GM12872 (cell line): Measurements from ENCODE around the gene SOX8.

Source experiments
- TF ChIP-seq, protein P1 (sequence below): IDR thresholded peaks from 3 replicates; pipeline ENCODE4 v1.5.1; 2011; ENCODE audit warnings: low read depth, mild to moderate bottlenecking, low read length, moderate library complexity; ENCODE audit not compliant: insufficient read depth

Gene SOX8

DNA sequence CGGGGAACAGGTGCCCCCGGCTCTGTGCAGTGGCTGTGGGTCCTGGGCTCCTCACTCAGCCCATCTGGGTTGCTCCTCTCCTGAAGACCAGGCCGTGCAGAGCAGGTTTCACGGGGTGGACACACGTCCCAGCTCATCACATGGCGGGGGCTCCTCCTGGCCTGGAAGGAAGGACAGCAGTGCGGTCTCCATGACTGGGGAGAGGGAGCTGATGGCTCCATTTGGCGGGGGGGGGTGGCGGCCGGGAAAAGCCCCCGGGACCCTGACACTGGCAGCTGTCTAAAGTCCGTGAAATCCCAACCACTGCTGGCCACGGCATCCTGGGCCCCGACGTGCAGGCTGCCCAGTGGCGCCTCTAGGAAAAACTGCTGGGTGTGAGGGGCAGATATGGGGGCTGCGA is 19.0 kb downstream of the SOX8 start:
- TF ChIP-seq, protein P1, sequence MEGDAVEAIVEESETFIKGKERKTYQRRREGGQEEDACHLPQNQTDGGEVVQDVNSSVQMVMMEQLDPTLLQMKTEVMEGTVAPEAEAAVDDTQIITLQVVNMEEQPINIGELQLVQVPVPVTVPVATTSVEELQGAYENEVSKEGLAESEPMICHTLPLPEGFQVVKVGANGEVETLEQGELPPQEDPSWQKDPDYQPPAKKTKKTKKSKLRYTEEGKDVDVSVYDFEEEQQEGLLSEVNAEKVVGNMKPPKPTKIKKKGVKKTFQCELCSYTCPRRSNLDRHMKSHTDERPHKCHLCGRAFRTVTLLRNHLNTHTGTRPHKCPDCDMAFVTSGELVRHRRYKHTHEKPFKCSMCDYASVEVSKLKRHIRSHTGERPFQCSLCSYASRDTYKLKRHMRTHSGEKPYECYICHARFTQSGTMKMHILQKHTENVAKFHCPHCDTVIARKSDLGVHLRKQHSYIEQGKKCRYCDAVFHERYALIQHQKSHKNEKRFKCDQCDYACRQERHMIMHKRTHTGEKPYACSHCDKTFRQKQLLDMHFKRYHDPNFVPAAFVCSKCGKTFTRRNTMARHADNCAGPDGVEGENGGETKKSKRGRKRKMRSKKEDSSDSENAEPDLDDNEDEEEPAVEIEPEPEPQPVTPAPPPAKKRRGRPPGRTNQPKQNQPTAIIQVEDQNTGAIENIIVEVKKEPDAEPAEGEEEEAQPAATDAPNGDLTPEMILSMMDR: no peak

DNA sequence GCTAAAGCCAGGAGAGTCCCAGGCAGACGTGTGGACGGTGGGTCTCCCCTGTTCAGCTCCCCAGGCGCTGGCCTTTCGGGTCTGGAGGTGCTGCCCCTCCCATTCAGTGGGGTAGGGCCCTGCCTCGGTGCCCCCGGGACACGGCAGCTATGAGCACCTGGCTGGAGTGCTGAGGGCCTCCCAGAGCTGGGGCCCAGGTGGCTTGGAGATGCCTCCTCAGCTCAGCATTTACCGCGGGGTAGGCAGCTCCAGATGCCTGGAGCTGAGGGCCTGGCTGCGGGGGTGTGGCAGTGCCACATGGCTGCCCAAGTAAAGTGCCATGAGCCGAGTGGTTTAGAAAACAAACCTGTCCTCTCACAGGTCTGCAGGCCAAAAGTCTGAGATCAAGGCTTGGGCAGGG is 19.5 kb downstream of the SOX8 start:
- TF ChIP-seq, protein P1: no peak

DNA sequence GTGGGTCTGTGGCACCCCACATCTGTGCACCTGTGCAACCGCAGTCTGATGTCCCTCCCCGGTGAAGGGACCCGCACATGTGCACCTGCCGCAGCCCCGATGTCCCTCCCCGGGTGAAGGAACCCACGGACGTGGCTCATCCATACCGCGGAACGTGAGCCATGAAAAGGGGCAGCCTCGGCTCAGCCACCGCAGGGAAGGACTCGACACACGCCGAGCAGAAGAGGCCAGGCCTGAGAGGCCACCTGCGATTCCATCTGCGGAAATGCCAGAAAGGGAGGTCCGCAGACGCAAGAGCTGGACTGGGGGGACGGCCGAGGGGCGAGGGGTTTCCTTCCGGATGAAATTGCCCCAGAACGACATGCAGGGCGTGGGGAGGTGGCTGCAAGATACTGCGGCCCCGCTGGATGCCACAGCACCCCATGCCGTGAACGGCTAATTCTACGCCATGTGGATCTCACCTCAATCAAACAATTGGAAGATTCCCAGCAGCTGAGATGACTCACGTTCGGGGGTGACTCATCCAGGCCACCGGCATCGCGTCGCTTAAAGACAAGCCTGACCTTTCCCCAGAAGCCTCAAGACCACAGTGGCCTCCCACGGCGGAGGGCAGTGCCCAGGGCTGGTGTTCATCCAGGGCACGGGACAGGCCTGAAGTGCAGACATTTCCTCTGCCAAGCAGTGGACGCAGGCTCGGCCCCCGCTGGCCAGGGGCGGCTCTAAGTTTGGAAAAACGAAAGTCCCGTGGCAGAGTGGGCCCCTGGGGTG is 21.0 kb downstream of the SOX8 start:
- TF ChIP-seq, protein P1: no peak

DNA sequence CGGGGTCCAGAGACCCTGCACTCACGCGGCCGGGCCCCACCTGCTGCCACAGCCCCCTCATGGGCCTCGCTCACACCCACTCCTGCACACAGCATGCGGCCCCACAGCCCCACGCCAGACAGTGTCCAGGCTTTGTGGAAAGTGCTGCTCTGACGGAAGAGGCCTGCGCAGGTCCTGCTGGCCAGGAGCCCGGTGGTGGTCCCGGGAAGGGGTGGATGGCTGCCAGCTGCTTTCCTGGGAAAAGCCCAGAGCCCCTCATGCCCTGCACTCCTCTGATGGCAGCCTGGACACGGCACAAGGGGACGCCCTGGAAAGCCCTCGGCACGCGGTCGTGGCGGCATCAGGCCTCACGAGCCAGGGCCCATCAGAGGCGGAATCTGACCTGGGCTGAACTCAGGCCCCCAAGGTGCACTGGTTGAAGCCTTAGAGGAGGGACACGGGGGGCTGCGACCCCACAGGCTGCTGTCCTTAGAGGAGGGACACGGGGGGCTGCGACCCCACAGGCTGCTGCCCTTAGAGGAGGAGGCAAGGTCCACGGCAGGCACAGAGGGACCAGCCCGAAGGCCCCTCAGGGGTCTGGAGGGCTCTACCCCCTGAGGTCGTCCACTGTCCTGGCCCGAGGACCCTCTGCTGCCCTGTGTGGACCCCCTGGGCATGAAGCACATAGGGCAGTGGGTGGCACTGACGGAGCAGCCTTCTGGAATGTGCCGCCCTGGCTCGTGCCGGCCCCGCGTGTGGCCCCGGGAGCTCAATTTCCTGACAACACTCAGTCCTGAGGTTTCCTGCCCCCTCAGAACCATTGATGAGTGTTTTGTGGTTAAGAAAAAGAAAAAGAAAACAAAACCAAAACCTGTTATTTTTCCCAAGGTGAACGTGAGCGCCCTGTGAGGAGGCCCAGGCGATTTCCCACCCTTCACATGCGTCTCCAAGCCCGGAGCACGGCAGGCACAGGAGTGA is 22.1 kb downstream of the SOX8 start:
- TF ChIP-seq, protein P1: no peak

DNA sequence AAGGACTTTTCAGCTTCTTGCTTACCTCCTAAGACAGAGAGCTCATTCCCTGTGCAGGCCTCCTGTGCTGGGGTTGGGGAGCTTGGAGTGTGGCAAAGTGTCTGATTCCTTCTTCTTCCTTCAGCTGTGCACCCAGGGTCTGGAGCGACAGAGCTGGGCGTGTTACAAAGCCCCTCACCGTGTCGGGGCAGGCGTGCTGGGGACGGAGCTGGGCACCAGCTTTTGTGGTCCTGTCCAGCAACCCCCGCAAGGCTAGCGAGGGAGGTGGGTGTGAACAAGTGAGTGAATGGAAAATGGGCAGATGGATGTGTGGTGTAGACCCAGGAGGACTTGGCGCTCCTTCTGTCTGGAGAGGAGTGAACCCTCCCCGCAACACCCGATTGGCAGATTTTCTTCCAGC is 23.7 kb downstream of the SOX8 start:
- TF ChIP-seq, protein P1: no peak

DNA sequence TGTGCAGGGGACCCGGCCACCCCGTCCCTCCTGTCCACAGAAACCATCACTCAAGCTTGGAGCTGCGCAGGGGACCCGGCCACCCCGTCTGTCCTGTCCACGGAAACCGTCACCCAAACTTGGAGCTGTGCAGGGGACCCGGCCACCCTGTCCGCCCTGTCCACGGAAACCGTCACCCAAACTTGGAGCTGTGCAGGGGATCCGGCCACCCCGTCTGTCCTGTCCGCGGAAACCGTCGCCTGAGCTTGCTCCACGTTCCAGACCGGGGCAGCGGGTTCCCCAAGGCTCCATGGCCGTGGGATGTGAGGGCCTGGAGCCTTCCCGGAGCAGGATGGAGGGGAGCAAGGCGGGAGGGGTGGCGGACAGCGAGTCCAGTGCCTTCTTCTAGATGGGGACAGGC is 25.2 kb downstream of the SOX8 start:
- TF ChIP-seq, protein P1: no peak

DNA sequence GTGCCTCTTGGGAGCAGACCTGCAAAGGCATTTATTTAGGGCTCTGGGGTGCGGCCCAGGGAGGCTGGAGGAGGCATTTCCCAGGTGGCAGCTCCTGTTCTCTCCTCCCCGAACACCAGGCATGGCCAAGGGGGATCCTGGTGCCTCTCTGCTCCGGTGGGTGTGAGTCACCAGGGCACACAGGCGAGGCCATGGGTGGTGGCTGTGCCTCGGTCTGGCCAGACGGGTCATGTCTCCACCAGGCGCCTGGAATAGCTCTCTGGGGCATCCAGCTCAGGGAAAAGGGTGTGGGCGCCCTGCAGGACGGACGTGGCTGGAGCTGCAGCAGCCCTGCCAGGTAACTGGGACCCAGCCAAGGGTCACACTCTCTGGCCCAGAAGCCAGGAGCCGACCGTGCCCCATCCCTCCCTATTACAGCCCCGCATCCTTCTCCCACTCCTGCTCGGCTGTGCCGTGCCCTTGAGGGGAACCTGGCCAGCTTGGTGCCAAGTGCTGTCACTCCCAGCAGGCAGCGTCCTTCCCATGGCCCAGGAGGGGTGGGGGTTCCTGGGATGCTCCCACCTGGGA is 25.8 kb downstream of the SOX8 start:
- TF ChIP-seq, protein P1: no peak
